ENCODE results near the gene DCAF8.

GRCh38 chr1:160179336-160179735, 83.0 kb downstream of the DCAF8 start:
- TF ChIP-seq CTCF (IDR thresholded peaks at IDR 0.05) (no peak), EP300 (IDR thresholded peaks at IDR 0.05) (no peak), POLR2A (IDR thresholded peaks at IDR 0.05) (no peak), POLR2AphosphoS5 (IDR thresholded peaks at IDR 0.05) (no peak)
